ENCODE results near the gene INS.
A peak's percentile ranks its signal among the peaks of the same experiment; 100 is the strongest.
"Not testable (repeated sequence)": the region's sequence is repeated elsewhere in the genome, so short reads cannot be mapped to it uniquely, and the experiment has no call there.

INS gene

DNA sequence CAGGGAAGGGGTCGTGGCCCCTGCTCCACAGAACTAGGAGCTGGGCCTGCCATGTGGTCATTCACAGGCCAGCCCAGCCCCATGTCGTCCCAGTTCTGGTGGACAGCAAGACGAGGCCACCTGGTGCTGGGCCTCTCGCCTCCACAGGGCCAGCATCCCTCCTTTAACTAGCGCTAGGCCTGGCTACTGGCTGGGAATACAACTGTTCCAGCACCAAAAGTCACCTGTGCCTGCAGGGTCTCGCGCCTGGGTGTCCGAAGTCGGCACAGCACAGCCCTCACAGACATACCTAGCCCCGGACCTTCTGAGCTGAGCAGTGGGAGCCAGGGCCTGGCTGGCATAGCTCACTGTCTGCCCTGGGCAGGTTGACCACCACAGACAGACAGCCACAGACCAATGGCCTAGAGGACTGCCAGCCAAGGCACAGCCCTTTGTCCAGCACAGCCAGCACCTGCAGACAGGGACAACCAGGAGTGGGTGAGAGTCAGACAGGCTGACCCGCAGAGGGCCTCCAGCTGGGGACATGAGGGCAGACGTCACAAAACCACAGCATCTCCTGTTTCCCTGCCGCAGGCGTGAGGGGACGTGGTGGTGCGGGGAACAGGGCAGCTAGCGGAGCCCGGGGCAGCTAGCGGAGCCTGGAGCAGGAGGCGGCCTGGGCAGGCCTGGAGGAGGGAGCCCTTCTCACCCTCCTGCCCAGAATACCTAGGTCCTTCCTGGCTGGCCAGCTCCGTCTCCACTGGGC, 37.8 kb upstream of the INS start:
- no peak for DNase-seq

- no peak for DNase-seq
Measured at GRCh38 chr11:2197771-2198520, 36.9 kb upstream of the INS start.

DNA sequence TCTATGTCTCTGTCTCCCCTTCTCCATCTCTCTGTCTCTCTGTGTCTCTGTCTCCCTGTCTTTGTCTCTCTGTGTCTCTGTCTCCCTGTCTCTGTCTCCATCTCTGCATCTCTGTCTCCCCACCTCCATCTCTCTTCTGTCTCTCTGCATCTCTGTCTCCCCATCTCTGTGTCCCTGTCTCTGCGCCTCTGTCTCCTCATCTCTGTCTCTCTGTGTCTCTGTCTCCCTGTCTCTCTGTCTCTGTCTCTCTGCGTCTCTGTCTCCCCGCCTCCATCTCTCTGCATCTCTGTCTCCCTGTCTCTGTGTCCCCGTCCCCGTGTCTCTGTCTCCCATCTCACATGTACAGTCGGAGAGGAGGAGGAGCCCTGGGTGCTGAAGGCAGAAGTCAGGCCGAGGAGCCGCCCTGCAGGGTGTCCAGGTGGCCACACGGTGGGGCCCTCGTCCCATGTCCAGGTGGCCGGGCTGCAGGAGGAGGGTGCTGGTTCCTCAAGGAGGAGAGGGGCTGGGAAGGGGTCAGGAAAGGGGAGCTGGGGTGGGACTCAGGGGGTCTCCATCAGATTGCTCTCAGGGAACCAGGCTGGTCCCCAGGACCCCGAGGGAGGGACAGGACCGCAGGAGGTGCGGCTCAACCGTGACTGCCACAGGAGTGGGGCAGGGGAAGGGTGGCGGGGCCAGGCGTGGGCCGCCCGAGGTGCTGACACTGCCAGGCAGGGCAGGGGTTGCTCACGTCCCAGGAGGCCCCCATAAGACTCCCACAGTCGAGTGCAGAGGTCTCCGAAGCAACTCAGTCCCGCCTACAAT, 36.2 kb upstream of the INS start:
- DNase-seq = peak; percentile 23

DNA sequence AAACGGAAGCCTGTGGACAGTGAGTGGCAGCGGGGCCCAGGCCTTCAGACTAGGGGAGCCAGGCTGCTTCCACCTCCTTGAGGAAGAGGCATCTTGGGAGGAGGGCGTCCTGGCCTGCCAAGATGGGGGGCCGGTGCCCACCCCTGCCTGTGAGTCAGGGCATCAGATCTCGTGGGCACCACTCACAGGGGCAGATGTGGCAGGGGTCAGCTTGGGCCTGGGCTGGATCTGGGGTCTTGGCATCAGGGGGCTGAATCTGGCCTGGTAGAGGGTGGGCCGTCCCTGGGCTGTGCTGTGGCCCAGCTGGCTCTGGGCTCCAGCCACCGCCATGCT, 34.7 kb upstream of the INS start:
- no peak for DNase-seq

- DNase-seq = no peak
Measured at GRCh38 chr11:2194877-2195755, 34.1 kb upstream of the INS start.

GRCh38 chr11:2193888-2194595, 33.0 kb upstream of the INS start:
- not testable (repeated sequence) for DNase-seq

DNA sequence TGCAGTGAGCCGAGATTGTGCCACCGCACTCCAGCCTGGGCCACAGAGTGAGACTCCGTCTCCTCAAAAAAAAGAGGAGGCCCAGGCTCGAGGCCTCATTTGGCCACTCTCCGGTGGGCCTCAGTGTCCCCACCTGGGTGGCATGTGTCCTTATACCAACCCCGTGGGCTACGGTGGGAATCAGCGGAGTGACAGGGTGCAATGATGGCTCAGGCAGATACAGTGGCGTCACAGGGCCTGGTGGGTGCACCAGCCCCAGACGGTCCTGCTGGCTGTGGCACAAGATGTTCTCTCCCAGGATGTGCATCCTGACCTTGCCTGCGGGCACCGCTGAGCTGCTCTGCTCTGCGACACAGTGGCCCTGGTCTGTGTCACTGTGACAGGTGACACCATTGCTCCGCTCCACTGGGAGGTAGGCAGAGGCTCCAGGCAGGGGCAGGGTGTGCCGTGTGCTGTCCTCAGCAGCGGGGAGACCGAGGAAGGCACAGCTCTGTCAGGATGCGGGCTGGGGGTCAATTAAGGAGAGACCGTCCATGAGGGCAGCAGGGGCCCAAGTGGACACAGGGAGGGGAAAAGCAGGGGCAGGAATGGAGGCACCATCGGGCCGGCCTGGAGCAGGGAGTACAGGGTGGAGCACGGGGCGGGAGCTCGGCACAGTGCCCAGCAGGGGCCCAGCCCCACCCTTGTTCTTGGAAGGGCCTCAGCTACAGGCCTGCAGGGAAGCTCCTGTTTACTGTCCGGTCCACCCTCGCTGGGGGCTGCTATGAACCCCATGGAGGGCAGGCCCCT, 32.3 kb upstream of the INS start:
- no peak for DNase-seq

DNA sequence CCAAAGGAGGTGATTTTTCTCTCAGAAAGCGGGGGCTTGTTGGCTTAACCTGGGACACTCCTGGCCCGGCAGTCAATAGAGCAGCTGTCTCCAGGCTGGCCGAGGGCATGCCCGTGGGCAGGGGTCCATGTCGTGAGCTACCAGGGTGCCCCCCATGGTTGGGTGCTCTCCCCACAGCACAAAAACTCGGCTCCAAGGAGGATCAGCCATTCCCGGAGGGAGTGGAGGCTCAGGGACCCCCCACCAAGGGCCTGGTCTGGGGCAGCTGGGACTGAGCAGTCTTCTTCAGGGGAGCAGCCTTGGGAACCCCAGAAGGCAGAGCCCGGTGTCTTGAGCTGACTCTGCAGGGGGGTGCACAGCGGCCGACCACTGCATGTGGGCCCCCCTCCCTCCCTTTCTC, 31.4 kb upstream of the INS start:
- DNase-seq = no peak

DNA sequence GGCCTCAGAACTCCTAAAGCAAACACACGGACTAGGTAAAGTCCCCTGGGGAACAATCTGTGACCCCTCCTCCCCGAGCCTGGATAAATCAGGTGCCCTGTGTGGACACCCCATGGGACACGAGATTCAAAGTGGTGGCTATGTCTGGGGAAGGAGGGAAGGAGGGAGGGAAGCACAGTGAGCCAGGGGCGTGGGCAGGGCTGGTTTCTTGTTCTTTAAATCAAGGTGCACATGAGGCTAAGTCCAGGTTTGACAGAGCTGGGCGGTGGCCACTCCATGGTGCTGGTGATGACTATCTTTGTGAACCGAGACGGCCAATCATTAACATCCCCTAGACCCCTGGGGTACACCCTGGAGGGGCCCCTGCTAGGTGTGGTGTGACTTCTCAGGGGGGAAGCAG, 30.9 kb upstream of the INS start:
- DNase-seq = no peak

DNA sequence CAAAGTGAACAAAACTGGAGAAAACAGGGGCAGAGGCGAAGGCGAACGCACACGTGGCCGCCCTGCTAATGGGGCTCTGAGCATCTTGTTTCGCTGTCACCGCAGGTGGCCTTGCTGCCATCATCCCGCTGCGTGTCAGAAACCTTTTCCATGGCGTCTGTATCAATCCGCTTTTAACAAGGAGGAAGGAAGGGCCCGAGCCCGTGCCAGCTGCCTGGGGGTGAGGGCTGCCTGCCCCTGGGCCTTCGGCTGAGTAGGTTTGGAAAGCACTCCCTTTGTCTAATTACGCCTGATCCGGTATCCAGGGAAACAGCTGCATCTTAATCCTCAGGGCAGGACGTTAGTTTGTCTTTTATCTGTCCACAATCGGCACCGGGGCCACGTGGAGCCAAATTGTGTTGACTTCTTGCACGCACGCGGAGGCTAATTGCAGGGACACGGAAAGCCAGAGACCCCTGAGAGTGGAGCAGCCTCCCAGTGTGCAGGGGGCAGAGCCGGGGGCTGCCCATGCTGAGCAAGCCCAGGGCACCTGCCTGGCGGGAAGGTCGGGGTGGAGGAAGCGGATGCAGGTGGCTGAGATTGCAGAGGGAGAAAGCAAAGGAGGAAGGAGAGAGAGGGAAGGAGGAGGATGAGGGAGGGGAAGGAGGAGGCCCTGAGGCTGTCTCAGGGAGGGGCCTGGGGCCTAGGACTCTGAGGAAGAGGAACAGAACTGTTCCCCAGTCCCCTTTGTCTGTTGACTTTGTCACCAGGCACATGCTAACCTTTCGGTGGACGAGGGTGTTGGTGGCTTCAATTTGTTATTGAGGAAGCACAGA, 29.9 kb upstream of the INS start:
- peak; percentile 4 for DNase-seq

GRCh38 chr11:2189938-2190656, 29.1 kb upstream of the INS start:
- DNase-seq = no peak

GRCh38 chr11:2188745-2189144, 27.7 kb upstream of the INS start:
- DNase-seq = no peak

DNA sequence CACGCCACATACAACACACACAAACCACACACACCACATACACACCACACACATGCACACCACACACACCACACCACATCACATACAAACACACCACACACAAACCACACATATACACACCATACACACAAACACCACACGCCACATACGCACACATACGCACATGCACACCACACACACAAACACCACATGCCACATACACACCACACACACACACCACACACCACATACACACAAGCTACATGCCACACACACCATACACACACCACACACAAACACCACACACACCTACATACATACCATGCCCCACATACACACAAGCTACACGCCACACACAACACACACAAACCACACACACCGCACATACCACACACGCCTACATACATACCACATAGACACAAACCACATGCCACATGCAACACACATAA, 26.3 kb upstream of the INS start:
- DNase-seq = no peak

- DNase-seq = no peak
Measured at GRCh38 chr11:2186669-2187279, 25.8 kb upstream of the INS start.

DNA sequence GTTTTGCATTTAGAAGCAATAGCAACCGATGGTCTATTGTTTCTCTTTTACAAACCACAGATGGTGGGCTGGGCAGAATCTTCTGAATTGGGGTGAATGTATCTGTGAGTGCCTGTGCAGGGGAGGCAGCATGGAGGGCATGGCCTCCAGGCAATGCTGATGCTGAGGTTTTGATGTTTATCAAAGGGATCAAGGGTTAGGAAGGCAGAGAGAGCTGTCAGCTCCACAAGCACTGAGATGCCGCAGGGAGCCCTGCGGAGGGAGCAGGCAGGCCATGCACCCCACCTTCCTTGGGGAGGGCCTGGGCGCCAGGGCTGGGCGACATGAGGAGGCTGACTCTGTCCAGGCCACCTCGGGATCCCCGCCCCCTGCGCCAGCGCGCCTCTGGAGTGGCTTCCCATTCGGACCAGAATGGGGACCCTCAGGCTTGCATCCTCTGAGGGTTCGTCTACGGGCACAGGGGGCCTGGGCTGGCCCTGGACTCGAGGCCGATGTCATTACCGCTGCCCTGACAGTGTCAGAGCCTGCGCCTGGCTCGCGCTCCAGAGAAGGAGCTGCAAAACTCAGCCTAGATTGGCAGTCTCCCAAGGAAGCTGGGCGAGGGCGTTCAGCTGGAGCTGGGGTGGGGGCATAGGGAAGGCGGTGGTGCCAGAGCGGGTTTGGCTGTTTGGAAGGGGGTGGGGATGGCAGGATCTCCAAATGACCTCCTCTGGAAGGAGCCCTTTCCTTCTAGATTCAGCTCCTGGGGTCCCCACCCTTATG, 24.5 kb upstream of the INS start:
- DNase-seq = no peak

DNA sequence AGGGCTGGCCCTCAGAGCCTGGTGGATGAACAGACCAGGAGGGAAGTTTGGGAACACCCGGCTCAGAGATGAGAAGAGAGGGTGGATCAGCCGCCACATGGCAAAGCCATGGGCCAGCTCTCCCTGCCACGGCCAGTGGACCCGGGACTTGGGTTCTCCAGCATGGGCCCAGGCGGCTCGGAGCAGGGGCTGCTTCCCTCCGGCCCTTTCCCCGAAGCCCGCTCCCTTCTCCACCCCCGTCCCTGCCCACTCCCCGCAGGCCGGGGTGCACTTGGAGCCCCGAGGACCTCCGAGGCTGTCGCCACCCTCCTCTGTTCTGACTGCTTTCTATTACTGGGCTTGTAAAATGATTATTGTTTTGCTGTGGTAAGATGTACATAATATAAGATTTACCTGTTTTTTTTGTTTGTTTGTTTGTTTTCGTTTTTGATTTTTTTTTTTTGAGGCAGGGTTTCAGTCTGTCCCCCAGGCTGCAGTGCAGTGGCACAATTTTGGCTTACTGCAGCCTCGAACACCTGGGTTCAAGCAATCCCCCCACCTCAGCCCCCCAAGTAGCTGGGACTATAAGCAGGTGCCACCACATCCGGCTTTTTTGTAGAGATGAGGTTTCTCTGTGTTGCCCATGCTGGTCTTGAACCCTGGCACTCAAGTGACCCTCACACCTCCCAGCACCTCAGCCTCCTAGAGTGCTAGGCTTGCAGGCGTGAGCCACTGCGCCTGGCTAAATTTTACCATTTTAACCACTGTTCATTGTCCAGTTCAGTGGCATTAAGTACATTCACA, 21.9 kb upstream of the INS start:
- DNase-seq = no peak

GRCh38 chr11:2182075-2182474, 21.1 kb upstream of the INS start:
- DNase-seq = no peak

All from midbrain (tissue), 1 donor.